OCI-LY1 (cell line): ENCODE measurements around the gene INPP5A.

ENCODE experiments used
- H2AFZ ChIP-seq: fragments of 200-600 bp; sonication (generic), shearing (Covaris generic); 2 replicates; pipeline ENCODE4 v1.6.0; 2014; ENCODE audit warnings: antibody characterized with exemption, mild to moderate bottlenecking, low read length
- H3F3A ChIP-seq: fragments of 200-600 bp; sonication (generic), shearing (Covaris generic); 2 replicates; pipeline ENCODE4 v1.6.0; 2014; ENCODE audit warnings: mild to moderate bottlenecking, antibody characterized with exemption, low read length, moderate library complexity; ENCODE audit not compliant: insufficient read depth
- H3K27ac ChIP-seq: fragments of 200-600 bp; sonication (generic); 2 replicates; pipeline ENCODE4 v1.5.1; 2014; ENCODE audit warnings: low read length, mixed run types, mild to moderate bottlenecking, low read depth; ENCODE audit not compliant: poor library complexity, severe bottlenecking
- H3K27me3 ChIP-seq: fragments of 200-600 bp; sonication (generic); 2 replicates; pipeline ENCODE4 v1.6.0; 2014; ENCODE audit warnings: antibody characterized with exemption, mild to moderate bottlenecking, low read length, moderate library complexity; ENCODE audit not compliant: insufficient read depth
- H3K36me3 ChIP-seq: fragments of 200-600 bp; sonication (generic); 2 replicates; pipeline ENCODE4 v1.6.1; 2014; ENCODE audit warnings: mild to moderate bottlenecking, antibody characterized with exemption, low read length, moderate library complexity, mixed read lengths; ENCODE audit not compliant: insufficient read depth
- H3K4me1 ChIP-seq: fragments of 200-600 bp; sonication (generic); 2 replicates; pipeline ENCODE4 v1.5.1; 2014; ENCODE audit warnings: mild to moderate bottlenecking, low read length, moderate library complexity; ENCODE audit not compliant: insufficient read depth, severe bottlenecking
- H3K4me2 ChIP-seq: fragments of 200-600 bp; sonication (generic), shearing (Covaris generic); 2 replicates; pipeline ENCODE4 v1.6.1; 2014; ENCODE audit warnings: low read length
- H3K4me3 ChIP-seq: fragments of 200-600 bp; sonication (generic); 2 replicates; pipeline ENCODE4 v1.5.1; 2014; ENCODE audit warnings: low read length, low read depth, mild to moderate bottlenecking, mixed read lengths; ENCODE audit not compliant: poor library complexity, severe bottlenecking
- H3K79me2 ChIP-seq: fragments of 200-600 bp; shearing (Covaris generic); 2 replicates; pipeline ENCODE4 v1.6.1; 2016; ENCODE audit warnings: mixed run types, low read length, mixed read lengths; ENCODE audit not compliant: insufficient read depth
- H3K9ac ChIP-seq: fragments of 200-600 bp; sonication (generic), shearing (Covaris generic); 2 replicates; pipeline ENCODE4 v1.6.1; 2014; ENCODE audit warnings: mild to moderate bottlenecking, low read length, mixed read lengths
- H3K9me2 ChIP-seq: fragments of 200-600 bp; sonication (generic), shearing (Covaris generic); 2 replicates; pipeline ENCODE4 v1.6.1; 2014; ENCODE audit warnings: low read depth, mild to moderate bottlenecking, low read length, mixed read lengths
- H3K9me3 ChIP-seq: fragments of 200-600 bp; shearing (Covaris generic); 2 replicates; pipeline ENCODE4 v1.6.1; 2014; ENCODE audit warnings: low read length, mixed read lengths
- H4K20me1 ChIP-seq: fragments of 200-600 bp; sonication (generic), shearing (Covaris generic); 2 replicates; pipeline ENCODE4 v1.6.0; 2016; ENCODE audit warnings: mild to moderate bottlenecking, low read length; ENCODE audit not compliant: insufficient read depth
- CTCF ChIP-seq: fragments of 200-600 bp; sonication (generic), shearing (Covaris generic); IDR thresholded peaks from 2 replicates; pipeline ENCODE4 v1.5.1; 2017; ENCODE audit warnings: mild to moderate bottlenecking, antibody characterized with exemption, low read length, moderate library complexity, mixed read lengths
- EZH2 ChIP-seq: fragments of 200-600 bp; sonication (generic), shearing (Covaris generic); IDR thresholded peaks from 2 replicates; pipeline ENCODE4 v1.8.0; 2017; ENCODE audit warnings: borderline replicate concordance, mixed run types, mild to moderate bottlenecking, antibody characterized with exemption, low read length, moderate library complexity, mixed read lengths

Gene INPP5A

GRCh38 chr10:132761395-132762060, 223.9 kb downstream of the INPP5A start:
- no peaks in the 10 kb centered on the region for H3K79me2 ChIP-seq

GRCh38 chr10:132762267-132762666, 224.7 kb downstream of the INPP5A start:
- Histone ChIP-seq H3F3A (no peaks in the 10 kb centered on the region), H3K36me3 (no peaks in the 10 kb centered on the region), H3K79me2 (no peaks in the 10 kb centered on the region), H3K27ac (no peak overlapping the region), H3K4me3 (no peak overlapping the region), H4K20me1 (no peaks in the 10 kb centered on the region), H3K4me2 (no peak overlapping the region), H2AFZ (no peak overlapping the region), H3K9me3 (no peaks in the 10 kb centered on the region), H3K4me1 (no peaks in the 10 kb centered on the region), H3K9ac (no peak overlapping the region), H3K27me3 (no peaks in the 10 kb centered on the region), H3K9me2 (no peaks in the 10 kb centered on the region)
- TF ChIP-seq CTCF (no peak), EZH2 (no peak)

More at GRCh38 chr10:132761395-132762060, 223.9 kb downstream of the INPP5A start:
- no peaks in the 10 kb centered on the region for H3F3A ChIP-seq
- H3K4me3 ChIP-seq: no peak overlapping the region
- no peak overlapping the region for H3K4me2 ChIP-seq
- no peaks in the 10 kb centered on the region for H3K9me2 ChIP-seq
- no peak overlapping the region for H2AFZ ChIP-seq
- H3K4me1 ChIP-seq: no peaks in the 10 kb centered on the region
- no peaks in the 10 kb centered on the region for H3K9me3 ChIP-seq
- H3K36me3 ChIP-seq: no peaks in the 10 kb centered on the region
- H3K27me3 ChIP-seq: no peaks in the 10 kb centered on the region
- no peak overlapping the region for H3K27ac ChIP-seq
- H3K9ac ChIP-seq: no peak overlapping the region
- H4K20me1 ChIP-seq: no peaks in the 10 kb centered on the region
- TF ChIP-seq CTCF: no peak
- no peak for TF ChIP-seq EZH2

- Histone ChIP-seq H3K27ac (no peak overlapping the region), H3K4me2 (no peak overlapping the region)
- TF ChIP-seq CTCF (no peak), EZH2 (no peak)
Measured at GRCh38 chr10:132763545-132763944, 226.0 kb downstream of the INPP5A start.

More at GRCh38 chr10:132763545-132763944, 226.0 kb downstream of the INPP5A start:
- no peak overlapping the region for H3K9ac ChIP-seq
- H3K27me3 ChIP-seq: no peaks in the 10 kb centered on the region
- H3F3A ChIP-seq: no peaks in the 10 kb centered on the region
- no peaks in the 10 kb centered on the region for H3K36me3 ChIP-seq
- no peaks in the 10 kb centered on the region for H3K9me3 ChIP-seq
- H3K9me2 ChIP-seq: no peaks in the 10 kb centered on the region
- H2AFZ ChIP-seq: no peak overlapping the region
- no peaks in the 10 kb centered on the region for H3K79me2 ChIP-seq
- H3K4me3 ChIP-seq: no peak overlapping the region
- no peaks in the 10 kb centered on the region for H4K20me1 ChIP-seq
- no peaks in the 10 kb centered on the region for H3K4me1 ChIP-seq
